HG03558 (cell line): ENCODE data around the gene BPIFB4.
"Not testable (repeated sequence)": the region's sequence is repeated elsewhere in the genome, so short reads cannot be mapped to it uniquely, and the experiment has no call there.

Experiments used
- ATAC-seq: cut with Tn5 transposase; IDR thresholded peaks from one replicate; pipeline ENCODE4 v1.9.1; 2021; ENCODE audit warnings: moderate number of reproducible peaks; ENCODE audit not compliant: unreplicated experiment; ENCODE audit errors: extremely low read depth

The BPIFB4 gene

GRCh38 chr20:33112547-33113386 is 33.3 kb downstream of the BPIFB4 start:
- no peak for ATAC-seq

- no peak for ATAC-seq
Measured at GRCh38 chr20:33113387-33113908, 34.0 kb downstream of the BPIFB4 start.

DNA sequence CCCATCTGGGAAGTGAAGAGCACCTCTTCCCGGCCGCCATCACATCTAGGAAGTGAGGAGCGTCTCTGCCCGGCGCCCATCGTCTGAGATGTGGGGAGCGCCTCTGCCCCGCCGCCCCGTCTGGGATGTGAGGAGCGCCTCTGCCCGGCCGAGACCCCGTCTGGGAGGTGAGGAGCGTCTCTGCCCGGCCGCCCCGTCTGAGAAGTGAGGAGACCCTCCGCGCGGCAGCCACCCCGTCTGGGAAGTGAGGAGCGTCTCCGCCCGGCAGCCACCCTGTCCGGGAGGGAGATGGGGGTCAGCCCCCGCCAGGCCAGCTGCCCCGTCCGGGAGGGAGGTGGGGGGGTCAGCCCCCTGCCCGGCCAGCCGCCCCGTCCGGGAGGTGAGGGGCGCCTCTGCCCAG is 36.1 kb downstream of the BPIFB4 start:
- not testable (repeated sequence) for ATAC-seq

DNA sequence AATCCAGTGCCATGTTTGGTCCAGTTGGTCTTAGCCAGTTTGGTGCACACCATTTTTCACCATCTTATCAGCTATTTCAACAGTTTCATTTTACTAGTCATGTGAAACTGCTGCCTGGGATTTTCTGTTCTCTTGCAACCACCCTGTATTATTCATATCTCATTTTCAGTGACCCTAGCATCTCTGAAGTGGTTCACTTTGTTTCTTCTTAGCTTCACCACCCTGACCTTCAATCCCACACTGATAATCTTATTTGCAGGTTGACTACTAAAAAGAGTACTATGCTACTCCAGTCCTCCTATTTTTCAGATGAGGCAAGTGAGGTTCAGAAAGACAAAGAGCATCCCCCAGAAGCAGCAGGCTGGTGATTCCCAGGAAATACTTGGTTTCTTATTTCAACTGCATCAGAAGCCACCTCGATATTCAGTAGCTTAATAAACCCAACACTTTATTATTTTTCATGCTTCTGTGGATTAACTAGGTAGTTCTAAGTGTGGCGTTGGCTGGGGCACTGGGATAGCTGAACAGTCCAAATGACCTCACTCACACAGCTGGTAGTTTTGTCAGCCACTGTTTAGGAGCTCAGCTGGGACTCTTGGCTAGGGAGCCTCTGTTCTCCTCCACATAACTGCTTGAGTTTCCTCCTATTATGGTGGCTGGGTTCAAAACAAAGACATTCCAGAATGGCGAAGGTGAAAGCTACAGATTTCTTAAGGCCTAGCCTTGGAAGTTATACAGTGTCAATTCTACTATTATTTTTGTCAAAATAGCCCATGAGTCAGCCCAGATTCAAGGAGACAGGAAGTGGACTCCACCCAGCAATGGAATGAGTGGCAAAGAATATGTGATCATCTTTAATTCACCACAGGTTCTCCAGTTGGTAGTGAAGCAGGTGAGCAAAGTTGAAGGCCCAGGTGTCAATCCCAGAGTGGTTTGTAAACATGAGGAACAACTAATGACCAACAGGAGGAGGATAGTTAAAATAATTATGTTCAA is 40.6 kb downstream of the BPIFB4 start:
- no peak for ATAC-seq

GRCh38 chr20:33120934-33121333 is 41.5 kb downstream of the BPIFB4 start:
- ATAC-seq, result no peak

DNA sequence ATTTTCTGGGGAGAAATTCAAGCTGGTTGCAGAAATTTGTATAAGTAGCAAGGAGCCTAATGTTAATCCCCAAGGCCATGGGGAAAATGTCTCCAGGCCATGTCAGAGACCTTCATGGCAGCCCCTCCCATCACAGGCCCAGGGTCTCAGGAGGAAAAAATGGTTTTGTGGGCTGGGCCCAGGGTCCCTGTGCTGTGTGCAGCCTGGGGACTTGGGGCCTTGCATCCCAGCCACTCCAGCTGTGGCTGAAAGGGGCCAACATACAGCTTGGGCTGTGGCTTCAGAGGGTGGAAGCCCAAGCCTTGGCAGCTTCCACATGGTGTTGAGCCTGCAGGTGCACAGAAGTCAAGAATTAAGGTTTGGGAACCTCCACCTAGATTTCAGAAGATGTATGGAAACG is 42.9 kb downstream of the BPIFB4 start:
- not testable (repeated sequence) for ATAC-seq

DNA sequence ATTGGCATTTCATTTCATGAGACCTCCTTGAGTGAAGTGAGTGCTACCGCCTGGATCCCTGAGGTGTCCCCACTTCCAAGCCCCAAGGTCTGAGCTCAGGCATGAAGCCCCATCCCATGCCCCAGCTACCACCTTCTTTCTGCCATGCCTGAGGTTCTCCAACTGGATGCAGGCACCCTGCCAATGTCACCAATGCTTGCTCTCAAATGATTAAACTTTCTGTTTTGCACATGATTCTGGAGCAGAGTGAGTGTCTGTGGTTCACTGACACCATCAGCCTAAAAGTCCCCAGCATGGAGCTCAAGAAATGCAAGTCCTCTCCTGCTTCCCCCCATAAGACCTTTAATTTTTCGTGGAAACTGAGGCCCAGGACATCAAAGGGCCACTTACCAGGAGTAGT is 44.8 kb downstream of the BPIFB4 start:
- no peak for ATAC-seq

DNA sequence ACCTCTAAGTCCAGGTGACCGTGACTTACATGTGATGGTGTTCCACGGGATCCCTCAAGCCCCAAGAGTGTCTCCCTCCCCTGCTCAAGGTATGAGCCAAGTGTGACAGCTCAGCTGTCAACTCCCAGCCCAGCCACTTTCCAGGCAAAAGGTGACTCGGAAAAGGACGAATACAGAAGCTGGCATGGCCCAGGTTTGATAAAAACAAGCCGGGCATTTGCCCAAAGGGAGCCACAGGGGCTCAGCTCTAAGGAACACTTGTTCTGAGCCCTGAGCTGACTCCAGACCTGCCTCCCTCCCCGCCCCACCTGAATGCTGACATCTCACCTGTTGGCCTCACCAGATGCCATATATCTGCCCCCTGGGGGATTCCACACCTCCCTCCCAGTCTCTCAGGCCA is 45.6 kb downstream of the BPIFB4 start:
- ATAC-seq, result no peak

- no peak for ATAC-seq
Measured at GRCh38 chr20:33125983-33126382, 46.5 kb downstream of the BPIFB4 start.

DNA sequence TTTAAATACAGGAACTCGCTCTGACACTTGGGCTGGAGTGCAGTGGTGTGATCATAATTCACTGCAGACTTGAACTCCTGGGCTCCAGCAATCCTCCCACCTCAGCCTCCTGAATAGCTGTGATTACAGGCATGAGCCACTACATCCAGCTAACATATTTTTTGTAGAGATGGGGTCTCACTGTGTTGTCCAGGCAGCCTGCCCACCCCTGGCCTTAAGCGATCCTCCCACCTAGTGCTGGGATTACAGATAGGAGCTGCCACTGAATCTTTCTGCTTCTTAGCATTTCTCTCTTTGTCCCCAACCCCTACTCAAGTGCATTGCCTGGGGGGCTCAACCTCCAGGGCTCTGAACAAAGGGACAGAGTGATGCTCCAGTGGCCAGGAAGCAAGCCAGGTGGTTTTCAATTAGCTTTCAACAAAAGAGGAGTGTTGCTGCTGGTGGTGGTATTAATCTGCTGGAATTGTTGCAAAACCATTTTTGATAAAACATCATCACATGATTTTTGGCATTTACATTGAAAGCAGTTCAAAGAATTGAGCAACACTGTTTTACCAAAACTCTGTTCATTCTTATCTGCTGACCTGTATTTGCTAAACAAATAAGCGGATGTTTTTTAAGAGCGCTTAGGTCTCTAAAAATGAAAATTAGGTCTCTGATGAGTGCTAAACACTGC is 48.1 kb downstream of the BPIFB4 start:
- no peak for ATAC-seq

GRCh38 chr20:33130568-33131061 is 51.2 kb downstream of the BPIFB4 start:
- ATAC-seq, result no peak

- ATAC-seq, result no peak
Measured at GRCh38 chr20:33131949-33132473, 52.6 kb downstream of the BPIFB4 start.

DNA sequence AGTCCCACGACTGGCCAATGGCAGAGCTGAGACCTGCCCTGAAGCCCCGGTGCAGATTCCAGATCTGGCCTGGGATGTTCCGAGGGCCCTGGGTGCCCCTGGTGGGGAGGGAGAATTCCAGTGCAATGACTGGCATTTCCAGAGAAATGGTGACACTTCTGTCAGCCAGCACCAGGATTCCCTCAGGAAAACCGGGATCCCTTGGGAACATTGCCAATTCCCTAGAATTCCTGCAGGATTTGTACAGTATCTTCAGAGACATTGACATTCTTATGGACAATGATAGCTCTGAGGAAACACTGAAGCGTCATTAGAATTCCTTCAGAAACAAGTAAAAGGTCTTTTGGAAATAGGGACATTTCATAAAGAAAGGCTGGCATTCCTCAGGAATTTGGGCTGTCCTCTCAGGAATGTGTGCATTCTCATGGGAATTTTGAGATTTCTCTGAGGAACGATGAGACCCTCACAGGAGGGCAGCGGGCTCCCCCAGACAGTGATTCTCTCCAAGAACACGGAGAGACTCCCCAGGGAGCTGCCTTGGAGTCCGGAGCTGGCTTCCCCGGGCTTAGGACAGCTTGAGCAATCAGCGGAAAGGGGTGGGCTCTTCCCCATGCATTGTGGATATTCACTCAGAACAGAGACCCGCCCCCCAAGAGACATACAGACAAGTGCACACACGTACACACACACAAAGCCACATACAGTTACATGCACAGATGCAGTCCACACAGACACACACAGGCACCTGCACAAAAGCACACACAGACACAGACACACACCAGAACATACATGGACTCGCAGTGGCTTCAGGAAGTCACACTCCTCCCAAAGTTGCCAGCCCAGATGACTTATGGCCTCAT is 53.3 kb downstream of the BPIFB4 start:
- ATAC-seq, result no peak

GRCh38 chr20:33133373-33133941 is 54.0 kb downstream of the BPIFB4 start:
- no peak for ATAC-seq

DNA sequence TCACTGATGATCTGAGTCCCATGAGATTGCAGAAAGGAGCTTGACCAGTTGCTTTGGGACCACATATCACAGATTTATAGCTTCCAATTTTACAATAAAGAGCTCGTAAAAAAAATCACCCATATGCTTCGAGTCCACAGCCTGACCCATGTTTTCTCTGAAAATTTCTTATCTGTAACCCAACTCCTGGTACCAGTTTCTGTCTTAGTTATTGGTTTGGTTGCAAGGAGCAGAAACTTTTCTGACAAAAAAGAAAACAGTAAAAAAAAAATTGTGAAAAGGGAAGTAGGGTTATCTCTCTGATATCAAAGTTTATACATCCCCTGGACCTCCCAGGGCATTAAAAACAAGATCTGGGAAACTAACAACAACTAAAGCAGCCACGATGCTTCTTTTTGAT is 57.8 kb downstream of the BPIFB4 start:
- ATAC-seq, result no peak

DNA sequence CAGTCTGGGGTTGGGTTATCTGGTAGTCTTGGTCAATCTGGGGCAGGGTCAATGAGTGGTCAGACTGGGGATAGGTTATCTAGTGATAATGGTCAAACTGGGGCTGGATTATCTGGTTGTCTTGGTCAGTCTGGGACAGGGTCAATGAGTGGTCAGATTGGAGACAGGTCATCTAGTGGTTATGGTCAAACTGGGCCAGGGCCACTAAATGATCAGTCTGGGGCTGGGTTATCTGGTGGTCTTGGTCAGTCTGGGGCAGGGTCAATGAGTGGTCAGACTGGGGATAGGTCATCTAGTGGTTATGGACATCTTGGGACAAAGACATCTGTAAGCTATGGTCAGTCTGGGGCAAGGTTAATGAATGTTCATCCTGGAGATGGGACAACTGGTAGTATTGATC is 60.0 kb downstream of the BPIFB4 start:
- no peak for ATAC-seq

DNA sequence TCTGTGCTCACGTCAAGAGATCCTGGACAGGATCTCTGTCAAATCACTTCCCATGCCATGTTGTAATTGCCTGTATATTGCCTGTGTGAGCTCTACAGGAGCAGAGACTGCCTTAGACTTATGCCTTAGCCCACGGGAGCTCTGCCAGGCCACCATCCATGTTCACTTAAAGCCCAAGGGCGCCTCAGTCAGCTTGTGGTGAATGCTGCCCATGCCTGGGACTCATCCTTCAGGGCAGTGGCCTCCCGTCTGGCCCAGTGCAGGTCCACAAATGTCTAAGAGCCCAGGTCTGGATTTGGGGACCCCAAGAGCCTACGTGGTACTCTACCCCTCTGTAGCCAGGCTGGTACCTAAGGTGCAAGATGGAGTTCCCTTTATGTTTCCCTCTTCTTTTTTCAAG is 66.1 kb downstream of the BPIFB4 start:
- ATAC-seq, result no peak

GRCh38 chr20:33147299-33147698 is 67.9 kb downstream of the BPIFB4 start:
- ATAC-seq, result no peak

- ATAC-seq, result no peak
Measured at GRCh38 chr20:33148040-33148439, 68.6 kb downstream of the BPIFB4 start.
